GM21786 (cell line): ENCODE measurements around the gene SPTBN2.
"Not testable (repeated sequence)": the region's sequence is repeated elsewhere in the genome, so short reads cannot be mapped to it uniquely, and the experiment has no call there.

Source experiments
- ATAC-seq: cut with Tn5 transposase; IDR thresholded peaks from one replicate; pipeline ENCODE4 v1.9.1; 2021; ENCODE audit not compliant: unreplicated experiment

SPTBN2 gene

GRCh38 chr11:66724167-66724566 lies 4.8 kb downstream of the SPTBN2 start:
- not testable (repeated sequence) for ATAC-seq

GRCh38 chr11:66723693-66724092 lies 5.3 kb downstream of the SPTBN2 start:
- ATAC-seq = no peak

DNA sequence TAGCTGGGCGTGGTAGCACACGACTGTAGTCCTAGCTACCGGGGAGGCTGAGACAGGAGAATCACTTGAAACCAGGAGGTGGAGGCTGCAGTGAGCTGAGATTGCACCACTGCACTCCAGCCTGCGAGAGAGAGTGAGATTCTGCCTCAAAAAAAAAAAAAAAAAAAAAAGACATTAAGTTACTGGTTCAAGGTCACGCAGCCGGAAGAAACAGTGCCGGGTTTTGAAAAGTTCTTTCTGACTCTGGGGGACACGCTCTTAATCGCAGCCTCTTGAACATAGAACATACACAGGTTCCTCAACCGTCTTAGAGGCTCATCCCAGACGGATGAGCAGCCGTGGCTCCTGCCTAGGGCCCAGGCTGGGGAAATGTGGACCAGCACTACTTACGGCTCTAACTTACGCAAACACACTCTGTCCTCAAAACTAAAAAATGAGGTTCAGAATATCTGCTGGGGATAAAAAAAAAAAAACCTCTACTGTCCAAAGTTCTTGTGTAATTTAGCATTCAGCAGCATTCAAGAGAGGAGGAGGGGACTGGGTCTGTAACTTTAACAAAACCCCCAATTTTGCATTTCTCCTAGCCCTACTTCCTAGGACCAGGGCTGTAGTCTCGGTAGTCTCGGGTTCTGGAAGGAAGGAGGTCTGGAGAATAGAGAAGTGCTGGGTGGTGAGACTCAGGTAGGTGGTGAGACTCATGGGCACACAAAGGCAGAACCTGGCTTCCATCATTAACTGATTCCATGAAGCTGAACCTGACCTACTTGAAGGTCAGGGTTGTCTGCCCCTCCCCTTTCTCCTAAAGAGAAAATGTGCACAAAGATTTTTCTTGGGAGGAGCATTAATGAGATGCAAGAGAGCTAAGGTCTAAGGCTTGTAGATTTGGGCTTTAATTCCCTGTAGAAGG lies 6.0 kb downstream of the SPTBN2 start:
- no peak for ATAC-seq

DNA sequence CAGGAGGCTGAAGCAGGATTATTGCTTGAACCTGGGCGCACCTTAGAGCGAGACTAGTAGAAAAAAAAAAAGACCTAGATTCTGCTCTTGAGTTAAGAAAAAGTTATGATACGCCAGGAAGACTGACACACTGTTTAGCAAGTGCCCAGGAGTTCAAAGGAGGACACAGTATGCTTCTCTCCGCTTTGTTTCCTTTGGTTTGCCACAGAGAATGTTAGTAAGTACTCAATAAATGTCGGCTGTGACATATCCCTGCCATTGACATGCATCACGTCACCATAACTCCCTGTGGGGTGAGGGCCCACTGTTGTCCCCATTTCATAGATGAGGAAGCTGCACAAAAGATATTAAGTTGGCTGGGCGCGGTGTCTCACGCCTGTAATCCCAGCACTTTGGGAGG lies 7.1 kb downstream of the SPTBN2 start:
- ATAC-seq = no peak

- no peak for ATAC-seq
Measured at GRCh38 chr11:66720899-66721470, 8.0 kb downstream of the SPTBN2 start.

GRCh38 chr11:66720223-66720898 lies 8.7 kb downstream of the SPTBN2 start:
- no peak for ATAC-seq

GRCh38 chr11:66719111-66719872 lies 9.7 kb downstream of the SPTBN2 start:
- ATAC-seq = no peak

- ATAC-seq = no peak
Measured at GRCh38 chr11:66718320-66718971, 10.6 kb downstream of the SPTBN2 start.

GRCh38 chr11:66717925-66718319 lies 11.1 kb downstream of the SPTBN2 start:
- ATAC-seq = no peak

- ATAC-seq = no peak
Measured at GRCh38 chr11:66716996-66717395, 12.0 kb downstream of the SPTBN2 start.

- no peak for ATAC-seq
Measured at GRCh38 chr11:66715346-66716085, 13.5 kb downstream of the SPTBN2 start.

GRCh38 chr11:66713746-66714480 lies 15.1 kb downstream of the SPTBN2 start:
- ATAC-seq = no peak

DNA sequence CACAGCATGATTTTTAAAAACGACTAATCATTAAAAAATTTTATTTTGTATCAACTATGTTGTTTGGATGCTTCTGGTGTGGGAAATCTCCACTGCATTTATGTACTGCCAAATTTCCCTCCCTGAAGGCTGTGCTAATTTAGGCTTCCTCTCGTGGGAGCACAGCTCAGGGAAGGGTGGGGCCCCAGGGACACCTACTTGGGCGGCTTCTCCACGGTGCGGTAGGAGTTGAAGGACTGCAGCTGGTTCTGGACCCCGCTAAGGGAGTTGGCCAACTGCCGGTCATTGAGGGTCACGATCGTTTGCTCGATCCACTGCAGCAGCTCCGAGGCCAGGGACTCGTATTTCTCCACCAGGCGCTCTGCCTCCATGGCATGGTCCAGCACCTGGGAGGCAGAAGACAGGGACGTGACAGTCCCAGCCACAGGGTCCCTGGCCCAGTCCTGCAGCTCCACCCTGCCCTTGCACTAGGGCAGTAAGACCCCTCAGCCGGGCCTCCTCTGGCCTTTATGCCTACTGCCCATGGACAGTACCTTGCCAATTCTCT lies 18.6 kb downstream of the SPTBN2 start:
- no peak for ATAC-seq

DNA sequence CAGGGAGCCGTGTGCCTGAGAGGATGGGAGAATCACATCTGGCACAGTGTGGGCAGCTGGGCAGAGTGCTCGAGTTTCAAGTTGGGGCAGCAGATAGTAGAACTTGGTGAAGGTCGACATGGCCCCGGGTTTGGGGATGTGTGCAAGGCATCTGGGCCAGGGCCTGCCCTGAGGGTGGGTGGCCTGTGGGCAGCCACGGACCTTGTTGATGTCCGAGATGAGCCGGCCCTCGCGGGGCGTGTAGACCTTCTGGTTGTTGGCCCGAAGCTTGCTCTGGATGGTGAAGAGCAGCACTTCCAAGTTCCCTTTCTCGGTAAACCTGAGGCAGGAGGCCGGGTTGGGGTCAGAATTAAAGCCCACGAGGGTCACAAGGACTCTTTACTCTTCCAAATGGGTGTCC lies 20.3 kb downstream of the SPTBN2 start:
- ATAC-seq = no peak

DNA sequence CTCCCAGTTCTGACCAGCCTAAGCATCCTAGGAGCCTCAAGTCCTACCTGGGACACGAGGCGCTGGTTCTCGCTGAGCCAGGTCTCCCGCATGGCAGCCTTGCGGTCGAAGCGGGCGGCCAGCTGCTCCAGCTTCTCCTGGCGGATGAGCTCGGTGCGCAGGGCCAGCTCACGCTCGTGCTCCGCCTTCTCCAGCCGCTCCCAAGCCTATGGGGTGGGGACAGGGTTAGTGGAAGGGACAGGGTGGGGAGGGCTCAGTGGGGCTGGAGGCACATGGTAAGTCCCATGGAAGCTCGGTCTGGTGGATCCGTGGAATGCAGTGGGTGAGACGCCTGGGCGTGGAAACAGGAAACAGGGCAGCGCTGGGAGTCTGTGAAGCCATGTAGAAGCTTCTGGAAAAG lies 20.9 kb downstream of the SPTBN2 start:
- no peak for ATAC-seq

DNA sequence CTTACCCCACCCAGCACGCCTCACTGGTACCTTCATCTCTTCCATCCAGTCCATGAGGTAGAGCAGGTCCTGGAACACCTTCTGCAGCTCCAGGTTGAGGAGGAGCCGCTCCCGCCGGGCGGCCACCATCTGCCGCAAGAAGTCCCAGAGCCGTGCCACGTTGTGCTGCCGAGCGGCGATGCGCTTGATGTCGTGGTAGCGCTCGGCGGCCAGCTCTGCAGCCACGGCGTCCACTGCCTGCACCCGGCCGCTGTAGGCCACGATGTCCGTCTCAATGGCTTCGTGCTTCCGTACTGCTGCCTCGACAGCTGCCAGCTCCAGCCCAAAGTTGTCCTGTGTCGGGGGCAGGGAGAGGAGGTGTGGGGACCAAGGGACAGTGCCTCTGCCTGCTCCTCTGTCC lies 21.5 kb downstream of the SPTBN2 start:
- no peak for ATAC-seq

- no peak for ATAC-seq
Measured at GRCh38 chr11:66706989-66707388, 22.0 kb downstream of the SPTBN2 start.

DNA sequence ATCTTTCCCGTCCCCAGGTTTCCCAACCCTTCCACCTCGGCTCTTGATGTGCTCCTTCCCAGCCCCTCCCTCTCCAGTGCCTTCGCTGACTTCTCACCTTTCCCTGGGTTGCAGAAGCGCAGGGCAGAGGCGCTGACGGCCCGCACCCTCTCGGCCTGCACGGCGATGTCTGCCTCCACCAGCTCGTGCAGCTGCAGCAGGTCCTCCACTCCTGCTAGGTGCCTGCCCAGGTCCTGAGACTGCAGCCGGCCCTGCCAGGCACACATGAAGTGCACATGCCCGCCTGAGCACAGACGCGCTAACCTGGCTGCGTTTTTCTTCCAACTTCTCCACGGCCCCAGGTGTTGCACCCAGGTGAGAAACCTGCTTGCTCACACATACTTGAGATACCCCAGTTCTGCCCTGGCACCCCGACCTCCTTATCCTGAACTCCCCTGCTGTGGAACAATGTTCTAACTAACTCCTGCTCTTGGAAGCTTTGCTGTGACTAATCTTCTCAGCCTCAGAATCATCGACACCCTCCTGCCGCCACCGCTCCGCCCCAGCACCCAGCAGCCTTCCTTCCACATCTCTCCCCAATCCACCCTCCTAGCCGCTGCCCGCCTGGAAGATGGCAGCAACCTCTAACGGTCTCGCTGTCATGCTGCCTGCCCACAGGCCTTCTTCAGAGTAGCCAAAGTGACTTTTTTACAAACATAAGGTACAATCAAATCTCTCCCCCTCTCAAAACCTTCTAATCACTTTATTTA lies 23.3 kb downstream of the SPTBN2 start:
- ATAC-seq = no peak
